NOMO-1 (cell line): ENCODE data around the gene PTGES2.
"Not testable (repeated sequence)": the region's sequence is repeated elsewhere in the genome, so short reads cannot be mapped to it uniquely, and the experiment has no call there.

Experiments
- DNase-seq, 2 experiments: peaks; one replicate each; lab custom pipeline; 2025; ENCODE audit not compliant: unreplicated experiment in 2 of 2; lab: John Stamatoyannopoulos, UW

PTGES2 gene

DNA sequence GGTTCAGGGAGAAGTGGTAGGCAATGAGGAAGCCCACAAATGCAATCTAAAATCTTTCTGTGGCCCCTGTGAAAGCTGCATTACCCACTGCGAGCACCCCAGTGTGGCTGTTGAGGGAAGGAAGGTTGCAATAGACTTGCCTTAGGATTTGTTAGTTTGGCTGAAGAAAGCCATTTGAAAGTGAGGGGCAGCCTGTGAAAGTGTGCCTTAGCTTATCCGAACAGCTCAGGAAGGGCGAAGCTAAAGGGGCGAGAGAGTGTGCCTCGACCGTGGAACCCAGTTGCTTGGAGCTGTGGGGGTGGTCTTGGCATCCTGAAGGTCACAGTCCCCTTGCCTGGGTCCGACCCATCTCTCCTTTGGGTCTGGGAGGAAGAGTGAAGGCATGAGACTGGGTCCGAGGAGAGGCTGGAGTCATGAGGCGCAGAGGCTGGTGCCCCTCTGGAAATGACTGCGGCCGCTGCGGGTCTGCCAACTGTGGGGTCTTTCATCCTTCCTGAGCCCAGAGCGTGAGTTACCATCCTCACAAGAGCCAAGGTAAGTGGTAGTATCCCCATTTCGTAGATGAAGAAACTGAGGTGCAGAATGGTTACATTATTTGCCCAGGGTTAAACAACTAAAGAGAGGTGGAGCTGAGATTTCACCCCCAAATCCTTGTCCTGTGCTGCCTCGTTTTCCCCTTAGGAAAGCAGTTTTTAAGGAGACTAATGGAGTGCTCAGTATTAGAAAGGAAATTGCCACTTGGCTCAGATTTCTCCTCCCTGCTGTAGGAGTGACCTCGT lies 35.1 kb downstream of the PTGES2 start:
- DNase-seq, result no peak

GRCh38 chr9:128091571-128091970 lies 36.0 kb downstream of the PTGES2 start:
- DNase-seq, result no peak

DNA sequence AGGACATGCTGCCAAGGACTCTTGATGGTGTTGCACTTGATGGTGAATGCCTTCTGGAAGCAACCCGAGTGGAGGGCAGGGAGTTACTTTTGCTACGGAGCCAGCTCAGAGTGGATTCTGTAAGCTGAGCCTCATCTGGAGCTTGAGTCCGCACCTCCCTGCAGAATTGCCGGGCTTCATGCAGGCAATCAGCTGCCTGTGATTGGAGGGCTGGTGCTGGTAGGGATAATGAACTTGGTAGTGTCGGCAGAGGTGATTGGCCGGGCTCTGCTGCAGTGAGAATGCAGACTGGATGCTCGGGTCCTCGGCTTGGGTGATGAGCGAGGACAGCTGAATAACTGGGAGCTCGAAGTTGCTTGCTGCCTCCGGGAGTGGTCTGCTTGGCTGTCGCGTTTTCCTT lies 36.4 kb downstream of the PTGES2 start:
- no peak for DNase-seq

DNA sequence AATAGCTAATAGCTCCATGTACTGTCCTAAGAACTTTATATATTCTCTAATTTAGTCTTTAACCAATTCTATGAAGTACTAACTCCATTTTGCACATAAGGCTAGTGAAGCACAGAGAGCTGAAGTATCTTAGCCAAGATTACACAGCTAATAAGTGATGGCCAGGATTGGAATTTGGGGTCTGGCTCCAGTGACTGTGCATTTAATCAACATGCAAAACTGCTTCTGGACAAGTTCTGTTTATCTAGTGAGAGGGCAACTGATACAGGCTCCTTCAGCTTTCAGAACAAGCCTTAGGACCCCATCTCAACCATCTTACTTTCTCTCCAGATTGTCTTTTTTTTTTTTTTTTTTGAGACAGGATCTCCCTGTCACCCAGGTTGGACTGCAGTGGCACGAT lies 38.2 kb downstream of the PTGES2 start:
- no peak for DNase-seq

- DNase-seq, result no peak
Measured at GRCh38 chr9:128088253-128088945, 39.1 kb downstream of the PTGES2 start.

- no peak for DNase-seq
Measured at GRCh38 chr9:128087262-128087661, 40.3 kb downstream of the PTGES2 start.

- no peak for DNase-seq
Measured at GRCh38 chr9:128085943-128086342, 41.6 kb downstream of the PTGES2 start.

DNA sequence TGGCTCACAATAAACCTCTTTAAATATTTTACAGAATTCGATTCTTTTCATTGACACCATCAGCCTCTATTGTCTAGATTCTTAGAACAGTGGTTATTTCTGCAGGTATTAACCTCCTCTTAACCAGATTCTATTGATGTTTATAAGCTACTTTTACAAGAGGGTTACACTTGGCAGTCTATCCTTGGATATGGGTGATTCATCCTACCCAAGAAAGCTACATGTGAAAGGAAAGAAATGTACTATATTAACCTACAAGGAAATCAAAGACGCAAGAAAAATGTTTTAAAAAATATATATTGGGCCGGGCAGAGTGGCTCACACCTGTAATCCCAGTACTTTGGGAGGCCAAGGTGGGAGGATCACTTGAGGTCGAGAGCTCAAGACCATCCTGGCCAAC lies 42.8 kb downstream of the PTGES2 start:
- DNase-seq, result no peak

DNA sequence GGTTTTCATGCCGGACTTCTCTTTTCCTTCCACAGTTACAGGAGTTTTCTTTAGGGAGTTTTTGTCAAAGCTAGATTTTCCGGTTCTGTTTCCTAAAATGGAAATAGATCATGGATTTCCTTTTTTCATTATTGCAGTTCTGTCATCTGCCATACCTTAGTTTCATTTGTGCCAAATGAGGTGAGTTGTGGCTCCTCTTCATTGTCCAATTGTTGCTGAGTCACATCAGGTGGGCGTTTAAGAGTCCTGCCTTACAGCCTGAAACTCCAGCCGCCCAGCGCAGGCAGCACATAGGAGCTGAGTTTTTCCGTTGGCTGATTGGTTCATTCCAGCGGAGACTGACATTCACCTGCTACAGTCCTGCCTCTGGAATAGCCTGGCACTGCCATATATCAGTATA lies 45.4 kb downstream of the PTGES2 start:
- DNase-seq, result no peak

- no peak for DNase-seq
Measured at GRCh38 chr9:128081056-128081455, 46.5 kb downstream of the PTGES2 start.

- no peak for DNase-seq
Measured at GRCh38 chr9:128080206-128080605, 47.3 kb downstream of the PTGES2 start.

- peak; percentile 74 to 89 for DNase-seq
Measured at GRCh38 chr9:128078504-128079434, 48.8 kb downstream of the PTGES2 start.

GRCh38 chr9:128077847-128078503 lies 49.6 kb downstream of the PTGES2 start:
- no peak for DNase-seq

- peak in 1 of 2 experiments; percentile 18 for DNase-seq
Measured at GRCh38 chr9:128073253-128073886, 54.2 kb downstream of the PTGES2 start.

DNA sequence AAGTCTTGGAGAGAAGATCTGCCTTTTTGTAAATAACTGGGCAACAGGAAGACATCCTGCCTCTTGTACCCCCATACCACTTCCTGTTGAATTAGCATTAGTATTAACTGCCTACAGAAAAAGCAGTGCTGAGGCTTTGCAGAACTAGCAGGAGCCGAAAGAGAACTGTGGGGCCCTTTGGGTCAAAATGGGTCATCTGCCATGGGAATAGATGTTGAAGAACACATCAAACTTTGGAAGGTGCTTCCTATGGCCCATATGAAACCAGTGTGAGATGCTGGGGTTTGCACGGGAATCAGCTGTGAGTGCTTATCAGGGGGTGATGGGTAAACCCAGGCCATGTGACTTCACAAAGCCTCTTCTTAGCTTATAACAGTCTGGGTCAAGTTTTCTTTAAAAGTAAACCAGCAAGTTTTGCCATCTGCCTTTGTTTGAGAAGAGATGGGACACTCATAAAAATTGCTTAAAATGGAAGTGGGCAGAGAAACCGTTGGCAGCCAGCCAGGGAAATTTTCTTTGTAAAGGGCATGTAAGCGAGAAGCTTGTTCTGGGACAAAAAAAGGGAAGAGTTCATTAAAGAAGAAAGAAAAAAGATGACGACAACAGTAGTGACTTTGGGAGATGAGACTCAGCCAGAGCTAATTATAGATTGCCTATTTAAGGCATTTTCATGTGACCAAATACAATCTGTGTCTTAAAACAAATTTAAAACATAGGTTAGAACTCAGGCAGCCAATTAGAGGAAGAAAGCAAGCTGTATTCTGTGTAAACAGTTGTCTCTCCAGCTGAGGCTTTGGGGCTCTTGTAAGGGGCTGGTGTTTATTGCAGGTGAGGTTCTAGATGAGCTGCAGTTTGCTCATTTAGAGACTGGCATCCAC lies 55.1 kb downstream of the PTGES2 start:
- DNase-seq, result peak; percentile 60 to 79

DNA sequence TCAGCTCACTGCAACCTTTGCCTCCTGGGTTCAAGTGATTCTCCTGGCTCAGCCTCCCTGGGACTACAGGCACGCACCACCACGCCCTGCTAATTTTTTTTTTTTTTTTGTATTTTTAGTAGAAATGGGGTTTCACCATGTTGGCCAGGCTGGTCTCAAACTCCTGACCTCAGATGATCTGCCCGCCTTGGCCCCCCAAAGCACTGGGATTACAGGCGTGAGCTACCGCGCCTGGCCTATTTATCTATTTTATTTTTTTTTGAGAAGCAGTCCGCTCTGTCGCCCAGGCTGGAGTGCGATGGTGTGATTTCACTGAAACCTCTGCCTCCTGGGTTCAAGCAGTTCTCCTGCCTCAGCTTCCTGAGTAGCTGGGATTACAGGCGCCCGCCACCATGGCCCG lies 56.1 kb downstream of the PTGES2 start:
- DNase-seq, result not testable (repeated sequence)

- peak in 1 of 2 experiments; percentile 14 for DNase-seq
Measured at GRCh38 chr9:128070874-128071273, 56.7 kb downstream of the PTGES2 start.
